Osteoblast (primary cell): ENCODE results near the gene SLC43A1. TPM values are rescaled to one million over a fixed set of nuclear protein-coding genes. Genes with fewer than 3 reads are reported as not detected.

Experiments
- DNase-seq: peaks from one replicate; pipeline ENCODE4 v3.0.0; 2011; ENCODE audit warnings: low spot score, mixed read lengths; ENCODE audit not compliant: insufficient read length; ENCODE audit errors: missing footprints
- H2AFZ ChIP-seq: 2 replicates; pipeline ENCODE4 v1.6.0; 2011; ENCODE audit warnings: mild to moderate bottlenecking, low read length
- H3K27ac ChIP-seq: 2 replicates; pipeline ENCODE4 v1.5.1; 2011; ENCODE audit warnings: mild to moderate bottlenecking, low read depth, low read length, moderate library complexity
- H3K27me3 ChIP-seq: 2 replicates; pipeline ENCODE4 v1.6.0; 2012; ENCODE audit warnings: mild to moderate bottlenecking, control low read depth, inconsistent platforms, low read length, moderate library complexity; ENCODE audit not compliant: insufficient read depth
- H3K36me3 ChIP-seq: 2 replicates; pipeline ENCODE4 v1.5.1; 2011; ENCODE audit warnings: mild to moderate bottlenecking, low read length, control low read depth, moderate library complexity; ENCODE audit not compliant: insufficient read depth
- H3K4me1 ChIP-seq: 2 replicates; pipeline ENCODE4 v1.5.1; 2011; ENCODE audit warnings: mild to moderate bottlenecking, low read length, control low read depth, moderate library complexity; ENCODE audit not compliant: insufficient read depth
- H3K4me2 ChIP-seq: 2 replicates; pipeline ENCODE4 v1.6.0; 2011; ENCODE audit warnings: mild to moderate bottlenecking, low read length; ENCODE audit not compliant: insufficient read depth
- H3K4me3 ChIP-seq: fragments of 200-600 bp; sonication (generic); 3 replicates; pipeline ENCODE4 v1.5.1; 2012; ENCODE audit warnings: mild to moderate bottlenecking, low read length, inconsistent platforms; ENCODE audit not compliant: insufficient read depth
- H3K79me2 ChIP-seq: 2 replicates; pipeline ENCODE4 v1.6.0; 2012; ENCODE audit warnings: mild to moderate bottlenecking, low read length, control low read depth, inconsistent platforms; ENCODE audit not compliant: insufficient read depth
- H3K9me3 ChIP-seq: 2 replicates; pipeline ENCODE4 v1.5.1; 2011; ENCODE audit warnings: low read depth, low read length, control low read depth
- H4K20me1 ChIP-seq: 2 replicates; pipeline ENCODE4 v1.6.0; 2012; ENCODE audit warnings: mild to moderate bottlenecking, low read length, control low read depth; ENCODE audit not compliant: insufficient read depth
- total RNA-seq: library from RNA; depleted of rRNA; stranded (reverse); fragments of >200 nt; gene quantifications from 2 replicates; pipeline ENCODE4 v1.2.3, GENCODE V29; 2012
- TF ChIP-seq, protein P1 (sequence below): IDR thresholded peaks from 2 replicates; pipeline ENCODE4 v1.5.1; 2011; ENCODE audit warnings: mild to moderate bottlenecking, low read depth, low read length, moderate library complexity; ENCODE audit errors: extremely low read depth

Gene SLC43A1
- total RNA-seq, 1 donor = 18.5 TPM

DNA sequence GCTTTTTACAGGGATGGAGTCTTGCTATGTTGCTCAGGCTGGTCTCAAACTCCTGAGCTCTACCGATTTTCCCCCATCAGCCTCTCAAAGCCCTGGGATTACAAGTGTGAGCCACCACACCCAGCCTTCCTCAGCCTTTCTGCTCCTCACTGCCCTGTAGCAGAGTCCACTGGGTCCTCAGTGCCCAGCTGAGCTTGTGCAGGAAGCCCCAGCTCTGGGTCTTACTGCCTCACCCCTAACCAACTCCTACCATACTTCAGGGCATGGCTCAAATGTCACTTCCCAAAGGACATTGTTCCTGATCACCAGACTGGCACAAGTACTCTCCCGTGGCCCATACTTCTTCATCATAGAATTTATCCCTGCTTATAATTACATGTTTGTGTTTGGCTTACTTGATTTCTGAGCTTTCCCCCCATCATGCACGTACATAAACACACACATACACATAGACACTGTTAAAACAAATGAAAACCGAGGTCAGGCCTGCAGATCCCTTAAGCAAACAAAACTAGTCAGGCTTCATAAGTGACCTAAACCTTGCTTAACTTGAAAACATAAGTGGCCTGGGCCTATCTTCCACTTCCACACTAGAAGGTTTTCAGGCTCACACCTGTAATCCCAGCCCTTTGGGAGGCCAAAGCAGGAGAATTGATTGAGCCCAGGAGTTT is 74.6 kb downstream of the SLC43A1 start:
- H3K9me3 ChIP-seq = no peaks in the 10 kb centered on the region
- TF ChIP-seq, protein P1, sequence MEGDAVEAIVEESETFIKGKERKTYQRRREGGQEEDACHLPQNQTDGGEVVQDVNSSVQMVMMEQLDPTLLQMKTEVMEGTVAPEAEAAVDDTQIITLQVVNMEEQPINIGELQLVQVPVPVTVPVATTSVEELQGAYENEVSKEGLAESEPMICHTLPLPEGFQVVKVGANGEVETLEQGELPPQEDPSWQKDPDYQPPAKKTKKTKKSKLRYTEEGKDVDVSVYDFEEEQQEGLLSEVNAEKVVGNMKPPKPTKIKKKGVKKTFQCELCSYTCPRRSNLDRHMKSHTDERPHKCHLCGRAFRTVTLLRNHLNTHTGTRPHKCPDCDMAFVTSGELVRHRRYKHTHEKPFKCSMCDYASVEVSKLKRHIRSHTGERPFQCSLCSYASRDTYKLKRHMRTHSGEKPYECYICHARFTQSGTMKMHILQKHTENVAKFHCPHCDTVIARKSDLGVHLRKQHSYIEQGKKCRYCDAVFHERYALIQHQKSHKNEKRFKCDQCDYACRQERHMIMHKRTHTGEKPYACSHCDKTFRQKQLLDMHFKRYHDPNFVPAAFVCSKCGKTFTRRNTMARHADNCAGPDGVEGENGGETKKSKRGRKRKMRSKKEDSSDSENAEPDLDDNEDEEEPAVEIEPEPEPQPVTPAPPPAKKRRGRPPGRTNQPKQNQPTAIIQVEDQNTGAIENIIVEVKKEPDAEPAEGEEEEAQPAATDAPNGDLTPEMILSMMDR = no peak
- H3K36me3 ChIP-seq = no peaks in the 10 kb centered on the region
- no peak overlapping the region for H3K4me2 ChIP-seq
- H3K79me2 ChIP-seq = no peaks in the 10 kb centered on the region
- no peaks in the 10 kb centered on the region for H4K20me1 ChIP-seq
- H3K4me1 ChIP-seq = no peaks in the 10 kb centered on the region
- DNase-seq = peak; percentile 48
- H3K27me3 ChIP-seq = no peaks in the 10 kb centered on the region
- H2AFZ ChIP-seq = peak overlapping the region; percentile 41
- H3K4me3 ChIP-seq = no peak overlapping the region
- H3K27ac ChIP-seq = no peak overlapping the region

DNA sequence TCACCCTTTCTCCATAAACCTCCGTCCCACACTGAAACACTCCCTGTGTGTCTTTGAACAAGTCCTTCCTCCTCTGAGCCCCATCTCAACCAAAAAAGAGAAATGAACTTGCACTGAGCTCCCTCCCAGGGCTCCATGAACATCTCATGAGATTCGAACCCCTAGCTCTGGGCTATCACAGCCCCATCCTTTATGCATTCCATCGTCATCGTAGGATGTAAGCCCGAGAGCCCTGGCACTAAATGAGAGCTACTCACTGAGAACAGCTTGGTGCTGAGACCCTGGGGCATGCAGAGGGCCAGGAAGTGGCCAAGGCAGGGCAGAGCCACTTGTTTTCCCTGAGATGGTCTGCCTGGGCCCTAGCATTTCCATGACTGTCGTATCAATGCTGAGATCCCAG is 75.7 kb downstream of the SLC43A1 start:
- H2AFZ ChIP-seq = no peak overlapping the region
- no peak overlapping the region for H3K4me3 ChIP-seq
- H3K36me3 ChIP-seq = no peaks in the 10 kb centered on the region
- no peak overlapping the region for H3K27ac ChIP-seq
- no peaks in the 10 kb centered on the region for H3K27me3 ChIP-seq
- no peak for DNase-seq
- H3K9me3 ChIP-seq = no peaks in the 10 kb centered on the region
- peaks cover 5% of the 10 kb centered on the region for H3K4me1 ChIP-seq
- H4K20me1 ChIP-seq = no peaks in the 10 kb centered on the region
- H3K79me2 ChIP-seq = no peaks in the 10 kb centered on the region
- TF ChIP-seq, protein P1 = no peak
- no peak overlapping the region for H3K4me2 ChIP-seq

DNA sequence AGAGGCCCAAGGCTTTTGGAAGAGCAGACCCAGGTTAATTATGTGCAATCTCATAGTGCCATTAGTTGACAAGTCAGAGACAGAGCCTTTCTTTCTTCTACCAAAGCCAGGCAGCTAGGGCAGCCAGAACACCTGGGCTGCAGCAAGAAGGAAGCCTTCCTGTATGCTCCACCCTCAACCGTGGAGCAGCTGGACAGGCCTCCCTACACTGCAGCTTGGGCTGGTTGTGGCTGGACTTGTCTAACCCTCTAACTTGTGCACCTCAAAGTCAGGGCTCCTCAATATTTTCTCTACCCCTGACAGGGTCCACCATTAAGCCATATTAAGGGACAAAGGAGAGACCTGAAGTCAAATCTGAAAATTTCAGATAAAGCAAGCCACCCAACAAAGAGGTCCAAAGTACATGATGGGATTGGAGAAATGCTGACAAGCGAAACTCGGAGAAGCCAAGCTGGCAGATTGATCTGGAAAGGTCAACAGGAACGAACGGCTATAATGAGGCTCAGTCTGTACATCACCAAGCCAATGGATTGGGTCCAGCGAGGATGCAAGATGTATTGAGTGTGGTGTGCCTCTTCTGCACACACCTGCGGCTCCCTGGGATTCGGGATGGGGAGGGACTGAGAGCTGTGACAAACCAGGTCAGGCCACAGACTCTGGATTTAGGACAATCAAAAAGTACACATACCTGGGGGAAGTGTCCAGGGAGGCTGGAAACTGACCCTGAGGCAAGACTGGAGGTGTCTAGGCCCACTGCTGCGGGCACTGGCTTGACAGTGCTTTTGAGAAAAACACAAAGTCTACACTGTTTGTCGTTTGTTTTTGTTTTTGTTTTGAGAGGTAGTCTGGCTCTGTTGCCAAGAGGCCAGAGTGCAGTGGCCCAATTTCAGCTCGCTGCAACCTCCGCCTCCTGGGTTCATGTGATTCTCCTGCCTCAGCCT is 76.9 kb downstream of the SLC43A1 start:
- H3K9me3 ChIP-seq = no peaks in the 10 kb centered on the region
- no peak overlapping the region for H3K4me2 ChIP-seq
- TF ChIP-seq, protein P1 = no peak
- H3K4me3 ChIP-seq = no peak overlapping the region
- peaks cover 16% of the 10 kb centered on the region for H3K4me1 ChIP-seq
- no peaks in the 10 kb centered on the region for H3K79me2 ChIP-seq
- no peak overlapping the region for H2AFZ ChIP-seq
- H3K27ac ChIP-seq = no peak overlapping the region
- no peaks in the 10 kb centered on the region for H3K27me3 ChIP-seq
- no peaks in the 10 kb centered on the region for H4K20me1 ChIP-seq
- H3K36me3 ChIP-seq = no peaks in the 10 kb centered on the region
- DNase-seq = no peak

DNA sequence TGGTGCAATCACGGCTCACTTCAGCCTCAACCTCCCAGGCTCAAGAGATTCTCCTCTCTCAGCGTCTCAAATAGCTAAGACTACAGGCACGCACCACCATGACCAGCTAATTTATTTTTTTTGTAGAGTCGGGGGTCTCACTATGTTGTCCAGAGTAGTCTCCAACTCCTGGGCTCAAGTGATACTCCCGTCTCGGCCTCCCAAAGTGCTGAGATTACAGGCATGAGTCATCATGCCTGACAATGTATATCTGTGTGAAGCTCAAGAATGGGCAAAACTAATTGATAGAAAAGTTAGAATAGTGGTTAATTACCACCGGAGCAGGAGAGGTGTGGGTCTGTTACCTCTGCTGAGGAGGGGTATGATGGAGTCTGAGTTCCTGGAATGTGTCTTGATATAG is 79.5 kb downstream of the SLC43A1 start:
- Histone ChIP-seq H3K4me3 (no peak overlapping the region), H3K36me3 (no peaks in the 10 kb centered on the region), H3K9me3 (no peaks in the 10 kb centered on the region), H2AFZ (no peak overlapping the region), H3K4me2 (no peak overlapping the region), H3K27ac (no peak overlapping the region), H3K79me2 (no peaks in the 10 kb centered on the region), H3K4me1 (peaks cover 34% of the 10 kb centered on the region), H3K27me3 (no peaks in the 10 kb centered on the region), H4K20me1 (no peaks in the 10 kb centered on the region)
- TF ChIP-seq, protein P1 = no peak
- DNase-seq = no peak
